Ishikawa (cell line): ENCODE data around the gene DNAH8.

Experiments
- CEBPB ChIP-seq: IDR thresholded peaks from 2 replicates; pipeline ENCODE4 v1.6.1; 2012
- CREB1 ChIP-seq: IDR thresholded peaks from 2 replicates; pipeline ENCODE4 v1.6.1; 2012; ENCODE audit warnings: low read depth
- EGR1 ChIP-seq: IDR thresholded peaks from 2 replicates; pipeline ENCODE4 v1.6.1; 2012
- EP300 ChIP-seq: IDR thresholded peaks from 2 replicates; pipeline ENCODE4 v1.6.1; 2012; ENCODE audit warnings: borderline replicate concordance
- FOXM1 ChIP-seq: IDR thresholded peaks from 2 replicates; pipeline ENCODE4 v1.6.1; 2012; ENCODE audit warnings: low read depth, borderline replicate concordance
- NFIC ChIP-seq: IDR thresholded peaks from 2 replicates; pipeline ENCODE4 v1.6.1; 2012
- RAD21 ChIP-seq: IDR thresholded peaks from 2 replicates; pipeline ENCODE4 v1.6.1; 2012; ENCODE audit warnings: low read depth
- TAF1 ChIP-seq: IDR thresholded peaks from 2 replicates; pipeline ENCODE4 v1.6.1; 2012; ENCODE audit warnings: low read depth, mild to moderate bottlenecking
- TCF12 ChIP-seq: IDR thresholded peaks from 2 replicates; pipeline ENCODE4 v1.6.1; 2012; ENCODE audit warnings: low read depth
- TEAD4 ChIP-seq: IDR thresholded peaks from 2 replicates; pipeline ENCODE4 v1.6.1; 2012
- YY1 ChIP-seq: IDR thresholded peaks from 2 replicates; pipeline ENCODE4 v1.6.1; 2012; ENCODE audit warnings: low read depth
- ZBTB7A ChIP-seq: IDR thresholded peaks from 2 replicates; pipeline ENCODE4 v1.6.1; 2012; ENCODE audit warnings: low read depth
- TF ChIP-seq, protein P1 (sequence below): IDR thresholded peaks from 2 replicates; pipeline ENCODE4 v1.6.1; 2012
- TF ChIP-seq, protein P2 (sequence below): IDR thresholded peaks from 2 replicates; pipeline ENCODE4 v1.6.1; 2012; ENCODE audit warnings: low read depth, mild to moderate bottlenecking
- TF ChIP-seq, protein P3 (sequence below): IDR thresholded peaks from 2 replicates; pipeline ENCODE4 v1.6.1; 2012

DNAH8 gene

DNA sequence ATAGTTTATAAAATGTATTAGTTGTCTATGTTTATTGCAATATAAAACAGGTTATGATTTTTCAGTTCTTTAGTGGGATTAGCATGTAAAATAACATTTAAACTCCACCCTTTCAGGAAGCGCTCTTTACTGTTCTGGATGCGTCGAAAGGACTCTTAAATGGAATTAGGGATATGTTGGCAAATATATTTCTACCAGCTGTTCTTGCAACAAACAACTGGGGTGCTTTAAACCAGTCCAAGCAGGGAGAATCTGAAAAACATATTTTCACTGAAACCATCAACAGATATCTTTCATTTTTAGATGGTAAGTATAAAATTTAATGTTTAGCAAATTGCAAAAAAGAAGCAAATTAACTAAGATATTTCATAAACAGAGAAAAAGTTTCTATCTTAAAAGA, 21.8 kb downstream of the DNAH8 start:
- TF ChIP-seq EP300, result no peak
- TF ChIP-seq, protein P1, sequence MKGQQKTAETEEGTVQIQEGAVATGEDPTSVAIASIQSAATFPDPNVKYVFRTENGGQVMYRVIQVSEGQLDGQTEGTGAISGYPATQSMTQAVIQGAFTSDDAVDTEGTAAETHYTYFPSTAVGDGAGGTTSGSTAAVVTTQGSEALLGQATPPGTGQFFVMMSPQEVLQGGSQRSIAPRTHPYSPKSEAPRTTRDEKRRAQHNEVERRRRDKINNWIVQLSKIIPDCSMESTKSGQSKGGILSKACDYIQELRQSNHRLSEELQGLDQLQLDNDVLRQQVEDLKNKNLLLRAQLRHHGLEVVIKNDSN, result no peak
- TF ChIP-seq TAF1, result no peak
- TF ChIP-seq CEBPB, result no peak
- no peak for TF ChIP-seq TEAD4
- TF ChIP-seq RAD21, result no peak
- no peak for TF ChIP-seq CREB1
- TF ChIP-seq ZBTB7A, result no peak
- no peak for TF ChIP-seq EGR1
- TF ChIP-seq, protein P2, sequence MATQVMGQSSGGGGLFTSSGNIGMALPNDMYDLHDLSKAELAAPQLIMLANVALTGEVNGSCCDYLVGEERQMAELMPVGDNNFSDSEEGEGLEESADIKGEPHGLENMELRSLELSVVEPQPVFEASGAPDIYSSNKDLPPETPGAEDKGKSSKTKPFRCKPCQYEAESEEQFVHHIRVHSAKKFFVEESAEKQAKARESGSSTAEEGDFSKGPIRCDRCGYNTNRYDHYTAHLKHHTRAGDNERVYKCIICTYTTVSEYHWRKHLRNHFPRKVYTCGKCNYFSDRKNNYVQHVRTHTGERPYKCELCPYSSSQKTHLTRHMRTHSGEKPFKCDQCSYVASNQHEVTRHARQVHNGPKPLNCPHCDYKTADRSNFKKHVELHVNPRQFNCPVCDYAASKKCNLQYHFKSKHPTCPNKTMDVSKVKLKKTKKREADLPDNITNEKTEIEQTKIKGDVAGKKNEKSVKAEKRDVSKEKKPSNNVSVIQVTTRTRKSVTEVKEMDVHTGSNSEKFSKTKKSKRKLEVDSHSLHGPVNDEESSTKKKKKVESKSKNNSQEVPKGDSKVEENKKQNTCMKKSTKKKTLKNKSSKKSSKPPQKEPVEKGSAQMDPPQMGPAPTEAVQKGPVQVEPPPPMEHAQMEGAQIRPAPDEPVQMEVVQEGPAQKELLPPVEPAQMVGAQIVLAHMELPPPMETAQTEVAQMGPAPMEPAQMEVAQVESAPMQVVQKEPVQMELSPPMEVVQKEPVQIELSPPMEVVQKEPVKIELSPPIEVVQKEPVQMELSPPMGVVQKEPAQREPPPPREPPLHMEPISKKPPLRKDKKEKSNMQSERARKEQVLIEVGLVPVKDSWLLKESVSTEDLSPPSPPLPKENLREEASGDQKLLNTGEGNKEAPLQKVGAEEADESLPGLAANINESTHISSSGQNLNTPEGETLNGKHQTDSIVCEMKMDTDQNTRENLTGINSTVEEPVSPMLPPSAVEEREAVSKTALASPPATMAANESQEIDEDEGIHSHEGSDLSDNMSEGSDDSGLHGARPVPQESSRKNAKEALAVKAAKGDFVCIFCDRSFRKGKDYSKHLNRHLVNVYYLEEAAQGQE, result no peak
- no peak for TF ChIP-seq FOXM1
- TF ChIP-seq TCF12, result no peak
- TF ChIP-seq YY1, result no peak
- TF ChIP-seq, protein P3, sequence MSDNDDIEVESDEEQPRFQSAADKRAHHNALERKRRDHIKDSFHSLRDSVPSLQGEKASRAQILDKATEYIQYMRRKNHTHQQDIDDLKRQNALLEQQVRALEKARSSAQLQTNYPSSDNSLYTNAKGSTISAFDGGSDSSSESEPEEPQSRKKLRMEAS, result no peak
- no peak for TF ChIP-seq NFIC

DNA sequence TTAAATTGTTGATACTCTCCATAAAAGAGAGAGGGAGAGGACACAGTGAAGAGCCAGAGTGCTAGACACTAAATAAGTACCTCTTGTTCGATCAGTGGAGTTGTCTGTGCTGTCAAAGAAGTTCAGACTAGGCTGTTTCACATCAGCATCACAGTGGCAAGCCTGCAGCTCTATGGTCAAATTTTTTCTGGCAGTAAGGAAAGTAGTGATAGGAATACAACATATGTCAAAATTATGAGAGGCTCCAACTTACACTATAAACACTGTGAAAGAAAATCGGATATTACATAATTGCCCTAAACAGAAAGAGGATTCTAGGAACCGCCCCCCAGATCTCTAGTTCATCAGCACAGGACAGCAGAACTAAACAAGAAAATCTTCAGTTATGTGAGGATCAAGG, 23.1 kb downstream of the DNAH8 start:
- TF ChIP-seq, protein P2, result no peak
- TF ChIP-seq, protein P1, result no peak
- TF ChIP-seq EP300 (no peak), RAD21 (no peak), TEAD4 (no peak), EGR1 (no peak), NFIC (no peak), FOXM1 (no peak), YY1 (no peak), TCF12 (no peak), CEBPB (no peak), CREB1 (no peak), ZBTB7A (no peak)

DNA sequence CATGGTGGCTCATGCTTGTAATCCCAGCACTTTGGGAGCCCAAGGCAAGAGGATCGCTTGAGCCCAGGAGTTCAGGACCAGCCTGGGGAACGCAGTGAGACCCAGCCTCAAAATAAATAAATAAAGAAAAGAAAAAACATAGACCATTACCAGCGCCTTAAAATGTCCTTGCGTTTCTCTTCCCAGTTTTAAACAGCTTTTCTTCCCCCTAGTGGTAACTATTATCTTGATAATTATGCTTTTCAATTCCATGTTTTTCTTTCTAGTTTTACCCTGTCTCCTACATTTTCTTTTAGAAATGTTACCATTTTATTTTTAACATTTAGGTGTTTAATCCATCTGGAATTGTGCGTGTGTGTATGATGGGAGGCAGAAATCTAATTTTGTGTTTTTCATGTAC, 24.4 kb downstream of the DNAH8 start:
- no peak for TF ChIP-seq YY1
- no peak for TF ChIP-seq TEAD4
- TF ChIP-seq, protein P2, result no peak
- no peak for TF ChIP-seq EP300
- TF ChIP-seq EGR1, result no peak
- TF ChIP-seq RAD21, result no peak
- TF ChIP-seq, protein P1, result no peak
- TF ChIP-seq CREB1, result no peak
- no peak for TF ChIP-seq FOXM1
- no peak for TF ChIP-seq ZBTB7A
- no peak for TF ChIP-seq NFIC
- TF ChIP-seq TAF1, result no peak
- TF ChIP-seq, protein P3, result no peak
- TF ChIP-seq CEBPB, result no peak
- TF ChIP-seq TCF12, result no peak

DNA sequence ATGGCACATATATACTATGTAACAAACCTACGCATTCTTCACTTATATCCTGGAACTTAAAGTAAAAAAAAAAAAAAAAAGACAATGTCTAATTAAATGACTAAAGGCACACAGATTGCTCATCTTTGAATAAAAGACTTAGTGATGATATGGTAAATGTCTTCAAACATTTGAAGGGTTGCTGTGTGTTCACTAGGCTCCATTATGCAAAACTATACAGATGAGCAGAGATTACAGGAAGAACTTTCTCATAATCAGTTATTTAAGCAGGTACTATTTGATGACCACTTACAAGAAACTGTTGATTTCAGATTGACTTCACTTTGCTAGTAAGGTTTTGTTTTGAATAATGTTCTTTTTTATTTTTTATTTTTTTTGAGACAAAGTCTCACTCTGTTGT, 34.4 kb downstream of the DNAH8 start:
- TF ChIP-seq TCF12 (no peak), ZBTB7A (no peak), CREB1 (no peak), TAF1 (no peak), EGR1 (no peak), FOXM1 (no peak), RAD21 (no peak), EP300 (no peak)
- TF ChIP-seq, protein P2, result no peak
- TF ChIP-seq, protein P3, result no peak
